HG03571 (cell line): Measurements from ENCODE around the gene KDM5B.

Source experiments
- ATAC-seq: cut with Tn5 transposase; IDR thresholded peaks from one replicate; pipeline ENCODE4 v1.9.1; 2021; ENCODE audit not compliant: unreplicated experiment

KDM5B gene

DNA sequence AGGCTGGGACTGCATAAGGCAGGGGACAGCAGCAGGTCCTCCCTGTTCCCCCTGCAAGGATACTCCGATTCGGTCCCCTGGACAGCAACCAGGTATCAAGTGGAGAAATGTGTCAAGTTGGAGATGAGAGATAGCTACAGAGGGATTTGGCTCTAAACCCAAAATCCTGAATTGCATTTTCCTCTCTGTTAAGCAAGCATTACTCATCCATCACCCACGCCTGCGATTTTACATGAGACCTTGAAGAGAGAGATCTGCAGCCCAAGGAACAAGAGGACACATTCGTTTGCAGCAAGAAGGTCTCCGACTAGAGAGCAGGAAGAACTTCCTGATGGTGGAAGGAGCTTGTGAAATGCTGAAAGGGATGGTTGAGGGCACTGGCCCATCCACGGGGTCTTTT is 119.8 kb downstream of the KDM5B start:
- no peak for ATAC-seq

DNA sequence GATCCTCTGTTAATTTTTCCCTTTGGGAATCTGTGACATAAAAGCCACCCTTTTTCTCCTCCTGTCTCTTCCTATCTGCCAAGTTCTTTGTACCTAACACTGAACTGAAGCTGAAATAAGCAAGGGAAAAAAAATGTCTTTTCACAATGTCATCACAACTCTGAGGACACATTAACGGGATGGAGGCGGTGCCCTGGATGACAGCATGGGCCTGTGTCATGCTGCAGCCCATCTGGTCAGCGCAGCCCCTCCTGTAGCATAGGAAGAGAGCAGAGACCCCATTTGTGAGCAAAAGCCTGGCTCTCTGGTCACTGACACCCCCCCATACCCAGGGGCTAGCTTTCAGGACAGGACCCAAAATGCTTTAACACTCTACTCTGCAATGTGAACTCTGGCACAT is 120.4 kb downstream of the KDM5B start:
- no peak for ATAC-seq

DNA sequence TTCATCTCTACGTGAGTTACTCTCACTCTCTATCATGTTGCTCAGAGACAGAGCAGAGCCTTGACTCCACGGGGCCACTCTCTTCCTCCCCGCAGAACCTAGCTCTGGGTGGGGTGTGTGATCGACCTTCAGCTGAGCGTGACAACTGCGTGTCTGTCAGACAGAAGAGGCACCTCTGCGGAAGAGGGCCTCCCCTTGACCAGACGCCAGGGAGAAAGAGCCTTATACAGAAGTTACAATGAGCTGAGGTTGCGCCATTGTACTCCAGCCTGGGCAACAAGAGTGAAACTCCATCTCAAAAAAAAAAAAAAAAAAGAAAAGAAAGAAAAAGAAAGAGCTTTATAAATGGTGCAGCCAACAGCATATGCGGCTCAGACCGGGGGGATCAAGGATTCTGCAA is 120.9 kb downstream of the KDM5B start:
- ATAC-seq: no peak

DNA sequence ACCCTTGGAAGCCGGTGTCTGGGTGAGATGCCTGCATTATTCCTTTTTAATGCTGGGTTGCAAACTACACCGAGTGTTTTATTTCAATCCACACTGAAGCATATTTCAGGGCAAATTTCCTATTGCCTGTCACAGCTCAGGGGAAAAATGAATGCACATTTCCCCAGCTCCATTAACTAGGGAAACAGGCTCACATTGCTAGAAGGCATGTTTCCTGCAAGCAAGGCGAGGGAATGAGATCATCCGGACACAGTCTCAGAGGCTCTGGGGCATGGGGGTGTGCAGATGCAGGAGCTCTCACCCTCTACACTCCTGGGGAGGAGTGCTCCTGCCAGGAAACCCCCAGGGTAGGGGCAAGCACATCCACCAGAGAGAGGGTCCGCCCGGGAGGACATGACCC is 122.6 kb downstream of the KDM5B start:
- no peak for ATAC-seq

DNA sequence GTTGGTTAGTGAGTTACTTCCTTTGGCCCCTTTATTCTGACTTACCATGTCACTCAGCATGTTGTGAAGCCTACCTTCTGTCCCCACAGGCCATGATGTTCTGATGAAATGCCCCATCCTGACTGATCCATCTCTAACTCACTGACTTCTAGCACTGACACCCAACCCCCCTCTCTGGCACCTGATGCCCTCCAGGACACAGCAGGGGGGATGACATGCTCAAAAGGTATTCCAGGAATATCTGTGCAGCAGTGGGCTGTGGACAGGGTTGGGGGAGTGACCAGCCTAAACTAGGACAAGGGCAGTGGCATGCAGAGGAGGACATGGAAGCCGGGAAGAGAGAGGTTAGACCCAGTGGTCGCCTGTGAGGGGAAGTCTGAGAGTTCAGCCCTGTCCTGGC is 123.5 kb downstream of the KDM5B start:
- no peak for ATAC-seq

DNA sequence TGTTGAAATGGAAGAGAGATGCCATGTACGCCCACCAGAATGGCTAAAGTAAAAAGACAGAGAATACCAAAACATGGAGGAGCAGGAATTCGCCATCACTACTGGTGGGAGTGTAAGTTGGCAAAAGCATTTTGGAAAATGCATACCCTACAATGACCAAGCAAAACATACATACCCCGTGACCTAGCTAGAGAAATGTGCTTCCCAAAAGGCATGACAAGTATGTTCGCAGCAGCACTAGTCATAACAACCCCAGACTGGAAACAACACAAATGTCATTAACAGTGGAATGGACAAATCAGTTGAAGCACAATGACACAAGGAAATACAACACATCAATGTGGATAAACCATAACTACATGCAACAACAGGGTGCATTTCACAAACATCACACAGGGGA is 125.2 kb downstream of the KDM5B start:
- ATAC-seq: no peak

DNA sequence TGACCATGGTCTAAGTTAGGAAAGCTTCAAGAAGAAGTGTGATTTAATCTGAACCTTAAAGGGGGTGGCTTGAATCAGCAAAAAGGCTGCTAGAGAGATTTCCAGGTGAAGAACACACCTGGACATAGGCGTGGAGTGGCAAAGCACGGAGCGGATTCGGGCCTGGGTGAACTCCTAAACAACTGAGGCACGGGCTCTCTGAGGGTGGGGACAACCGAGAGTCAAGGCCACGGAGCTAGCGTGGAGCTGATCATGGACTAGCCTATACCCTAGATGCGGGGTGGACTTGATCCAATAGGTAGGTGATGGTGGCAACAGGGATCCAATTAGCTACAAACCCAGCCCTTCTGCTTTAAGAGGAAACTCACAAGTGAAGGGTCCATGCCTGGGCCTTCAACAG is 125.7 kb downstream of the KDM5B start:
- no peak for ATAC-seq

DNA sequence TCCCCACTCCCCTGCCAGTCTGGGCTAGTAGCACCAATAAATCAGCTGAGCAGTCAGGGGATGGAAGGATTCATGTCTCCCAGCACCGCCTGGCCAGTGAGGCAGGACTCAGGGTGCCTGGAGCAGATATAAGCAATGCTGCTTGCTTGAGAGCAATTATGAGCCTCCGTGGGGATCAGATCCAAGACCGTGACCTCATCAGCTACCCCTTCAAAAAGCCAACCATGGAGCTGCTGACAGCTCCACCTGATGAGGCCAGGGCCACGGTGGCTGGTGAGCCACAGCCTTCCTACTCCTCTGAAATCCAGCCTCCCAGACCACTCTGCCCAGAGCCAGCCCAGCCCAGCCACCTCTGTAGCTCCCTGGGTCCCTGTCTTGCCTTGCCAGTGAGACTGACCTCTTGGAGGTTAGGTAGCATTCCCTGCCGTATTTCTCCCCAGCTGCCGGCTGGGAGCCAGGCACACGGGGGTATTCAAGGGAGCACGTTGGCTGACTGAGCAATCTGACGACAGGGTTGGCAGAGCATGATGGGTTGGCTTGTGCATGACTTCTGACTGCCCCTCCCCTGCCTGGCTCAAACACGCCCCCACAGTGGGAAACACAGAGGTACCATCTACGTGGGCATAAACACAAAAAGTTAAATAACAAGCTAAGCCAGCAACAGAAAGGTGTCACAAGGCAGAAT is 126.3 kb downstream of the KDM5B start:
- no peak for ATAC-seq

DNA sequence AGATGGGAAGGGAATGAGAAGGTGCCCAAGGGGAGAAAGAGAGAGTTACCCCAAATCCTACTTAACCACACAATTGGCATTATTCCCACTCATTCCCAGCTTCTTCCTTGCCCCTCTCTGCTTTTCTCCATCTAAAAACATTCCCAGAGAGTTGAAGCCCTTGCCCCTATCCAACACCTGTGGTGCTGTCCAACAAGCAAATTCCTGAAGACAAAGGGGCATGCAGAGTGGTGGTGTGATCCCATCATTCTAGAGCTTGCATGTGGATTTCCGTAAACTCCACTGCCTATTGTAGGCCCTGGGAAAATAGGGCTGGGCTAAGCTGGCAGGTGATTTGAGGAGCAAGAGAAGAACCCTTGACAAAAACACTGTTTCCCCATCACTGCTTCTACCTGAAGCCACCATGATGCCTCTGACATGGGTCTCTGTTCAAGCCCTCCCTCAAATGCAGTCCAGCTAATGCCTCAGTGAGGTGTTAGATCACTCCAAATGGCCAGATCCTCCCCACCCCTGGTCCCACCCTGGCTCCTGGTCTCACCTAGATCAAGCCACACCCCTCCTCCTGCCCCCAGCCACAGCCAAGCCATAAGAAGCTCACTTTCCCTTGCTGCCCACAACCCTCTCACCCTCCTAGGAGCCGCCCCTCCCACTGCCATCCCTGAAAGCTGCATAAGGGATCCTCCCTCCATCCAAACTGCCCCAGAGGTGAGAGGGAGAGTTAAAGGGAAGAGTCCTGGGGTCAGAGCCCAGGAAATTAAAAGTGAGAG is 127.5 kb downstream of the KDM5B start:
- ATAC-seq: no peak

DNA sequence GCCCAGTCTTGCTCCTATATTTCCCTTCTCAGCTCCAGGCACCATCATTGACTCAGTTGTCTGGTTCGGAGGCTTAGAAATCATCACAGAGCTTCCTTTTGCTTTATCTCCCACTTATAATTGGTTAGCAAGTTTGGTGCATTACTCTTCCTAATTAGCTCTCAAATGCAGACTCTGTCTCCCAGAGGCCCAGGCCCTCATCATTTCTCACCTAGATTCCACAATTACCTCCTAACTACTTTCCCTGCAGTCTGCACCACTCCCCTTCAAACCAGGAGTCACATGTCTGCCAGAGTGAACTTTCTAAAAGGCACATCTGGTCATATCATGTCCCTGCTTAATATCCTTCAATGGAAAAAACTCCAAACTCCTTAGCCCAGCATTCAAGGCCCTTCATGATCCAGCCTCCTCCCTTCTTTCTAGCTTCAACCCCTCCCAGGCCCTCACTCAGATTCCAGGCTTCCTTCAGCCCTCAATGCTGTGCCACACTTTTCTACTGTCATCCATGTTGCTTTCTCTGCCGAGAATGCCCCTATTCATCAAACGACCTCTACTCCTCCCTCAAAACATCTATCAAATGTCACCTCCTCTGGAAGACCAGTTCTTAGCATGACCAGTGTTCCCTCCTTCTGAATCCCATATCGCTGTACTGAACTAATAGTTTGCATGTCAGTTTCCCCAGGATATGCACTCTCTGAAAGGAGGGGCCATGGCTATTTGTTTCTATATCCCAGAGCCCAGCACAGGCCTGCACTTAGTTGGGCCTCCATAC is 128.6 kb downstream of the KDM5B start:
- ATAC-seq: no peak

DNA sequence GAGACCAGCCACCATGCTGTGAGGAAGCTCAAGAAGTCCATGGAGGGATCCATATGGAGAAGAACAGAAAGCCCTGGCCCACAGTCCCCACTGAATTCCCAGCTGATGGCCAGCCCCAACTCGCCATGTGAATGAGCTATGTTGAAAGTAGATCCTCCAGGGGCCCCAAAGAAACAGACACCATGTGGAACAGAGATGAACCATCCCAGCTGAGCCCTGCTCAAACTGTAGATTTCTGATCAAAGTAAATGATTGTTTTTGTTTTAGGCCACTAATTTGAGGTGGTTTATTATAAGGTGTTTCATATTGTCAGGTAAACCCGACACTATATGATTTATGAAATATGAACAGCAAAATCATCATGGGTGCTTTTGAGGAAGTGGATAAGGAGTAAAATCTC is 130.8 kb downstream of the KDM5B start:
- no peak for ATAC-seq
